HG02798 (cell line): ENCODE results near the gene C19orf44.

Experiments used
- ATAC-seq: cut with Tn5 transposase; IDR thresholded peaks from one replicate; pipeline ENCODE4 v1.9.1; 2021; ENCODE audit warnings: mild to moderate bottlenecking; ENCODE audit not compliant: unreplicated experiment, poor library complexity

C19orf44 gene

DNA sequence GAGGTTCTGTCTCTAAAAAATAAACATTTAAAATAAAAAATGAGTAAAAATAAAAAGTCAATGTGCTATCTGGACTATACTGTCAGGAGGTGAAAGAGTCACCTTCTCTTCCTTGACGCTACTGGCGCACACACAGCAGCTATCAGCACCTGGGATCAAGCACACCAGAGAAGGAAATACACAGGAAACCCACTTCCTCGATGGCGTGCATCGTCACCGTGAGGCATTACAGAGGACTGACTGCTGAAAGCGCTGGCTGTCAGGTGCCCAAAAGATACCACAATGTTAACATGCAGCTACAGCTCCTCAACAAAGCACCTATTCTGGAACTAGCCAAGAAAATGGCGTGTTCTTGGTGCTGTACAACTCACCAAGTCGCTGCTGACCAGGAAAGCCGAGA lies 70.0 kb downstream of the C19orf44 start:
- no peak for ATAC-seq

GRCh38 chr19:16566702-16567101 lies 70.5 kb downstream of the C19orf44 start:
- no peak for ATAC-seq

- ATAC-seq, result no peak
Measured at GRCh38 chr19:16569609-16570320, 73.6 kb downstream of the C19orf44 start.
